ENCODE data around the gene STAC2. TPM values are rescaled to one million over a fixed set of nuclear protein-coding genes. Genes with fewer than 3 reads are reported as not detected.

STAC2 gene
- total and polyA plus RNA-seq, 7 experiments from 2014 or later = not detected

GRCh38 chr17:39229274-39229913 lies 3.6 kb upstream of the STAC2 start:
- Mint-ChIP-seq H3K9me3 (no peaks in the 10 kb centered on the region), H3K27me3 (peaks cover 27 to 46% (median 43%) of the 10 kb centered on the region in 5 donors), H3K36me3 (no peaks in the 10 kb centered on the region), H3K27ac (peak overlapping the region in 1 of 9 donors; percentile 38), H3K4me1 (peaks cover 15 to 22% (median 16%) of the 10 kb centered on the region in 7 donors), H3K4me3 (no peak overlapping the region)
- ChIA-PET POLR2A (no interaction called here), CTCF (interaction anchor here (1.0 kb wide), 1 partner anchor 9 kb away, joined by 3 read pairs; no protein-coding TSS in a partner anchor)
- DNase-seq (no peak), ATAC-seq (no peak)
- Histone ChIP-seq H3K36me3 (ENCODE audit: control insufficient read depth in 2 of 3, insufficient read depth in 3 of 3, low read length in 3 of 3) (no peaks in the 10 kb centered on the region), H3K9me3 (ENCODE audit: control insufficient read depth in 2 of 3, low read length in 3 of 3) (no peaks in the 10 kb centered on the region), H3K27ac (ENCODE audit: low read depth, low read length) (no peak overlapping the region), H3K4me3 (ENCODE audit: low read length) (no peak overlapping the region), H3K27me3 (ENCODE audit: control insufficient read depth in 2 of 2, insufficient read depth in 2 of 2, low read length in 2 of 2) (peaks cover 0 to 8% of the 10 kb centered on the region in 2 donors), H3K4me1 (ENCODE audit: control insufficient read depth in 2 of 2, insufficient read depth in 2 of 2, low read length in 2 of 2) (peaks cover 13 to 16% of the 10 kb centered on the region in 2 donors)
- intact Hi-C loops (cut with micrococcal nuclease) = no loop called here

GRCh38 chr17:39227364-39227919 lies 1.7 kb upstream of the STAC2 start:
- H3K36me3 Mint-ChIP-seq = no peaks in the 10 kb centered on the region
- no peak overlapping the region for H3K27ac Mint-ChIP-seq
- peaks cover 0 to 8% of the 10 kb centered on the region in 2 donors for H3K27me3 ChIP-seq (ENCODE audit: control insufficient read depth in 2 of 2, insufficient read depth in 2 of 2, low read length in 2 of 2)
- ATAC-seq (no peak), DNase-seq (no peak)
- H3K4me3 Mint-ChIP-seq = peak overlapping the region in 3 of 10 donors; percentile 3 to 43 (median 12)
- no peaks in the 10 kb centered on the region for H3K9me3 ChIP-seq (ENCODE audit: control insufficient read depth in 2 of 3, low read length in 3 of 3)
- H3K27ac ChIP-seq (ENCODE audit: low read depth, low read length) = no peak overlapping the region
- peaks cover 0 to 2% (median 0%) of the 10 kb centered on the region in 11 donors for H3K9me3 Mint-ChIP-seq
- no peaks in the 10 kb centered on the region for H3K36me3 ChIP-seq (ENCODE audit: control insufficient read depth in 2 of 3, insufficient read depth in 3 of 3, low read length in 3 of 3)
- H3K4me1 ChIP-seq (ENCODE audit: control insufficient read depth in 2 of 2, insufficient read depth in 2 of 2, low read length in 2 of 2) = peaks cover 13 to 16% of the 10 kb centered on the region in 2 donors
- peaks cover 16 to 27% (median 20%) of the 10 kb centered on the region in 7 donors for H3K4me1 Mint-ChIP-seq
- POLR2A ChIA-PET = interaction anchor here (1.0 kb wide), 1 partner anchor 22 kb away, joined by 3 read pairs; no protein-coding TSS in a partner anchor
- CTCF ChIA-PET = no interaction called here
- intact Hi-C loops (cut with micrococcal nuclease) = no loop called here
- peaks cover 35 to 61% (median 53%) of the 10 kb centered on the region in 5 donors for H3K27me3 Mint-ChIP-seq
- no peak overlapping the region for H3K4me3 ChIP-seq (ENCODE audit: low read length)

- Histone ChIP-seq H3K9me3 (ENCODE audit: control insufficient read depth in 2 of 3, low read length in 3 of 3) (no peaks in the 10 kb centered on the region), H3K27ac (ENCODE audit: low read depth, low read length) (no peak overlapping the region), H3K4me1 (ENCODE audit: control insufficient read depth in 2 of 2, insufficient read depth in 2 of 2, low read length in 2 of 2) (peaks cover 4 to 6% of the 10 kb centered on the region in 2 donors), H3K27me3 (ENCODE audit: control insufficient read depth in 2 of 2, insufficient read depth in 2 of 2, low read length in 2 of 2) (peaks cover 0 to 8% of the 10 kb centered on the region in 2 donors), H3K4me3 (ENCODE audit: low read length) (no peak overlapping the region), H3K36me3 (ENCODE audit: control insufficient read depth in 2 of 3, insufficient read depth in 3 of 3, low read length in 3 of 3) (no peaks in the 10 kb centered on the region)
- peak overlapping the region in 2 of 9 donors; percentile 61 to 70 for H3K27ac Mint-ChIP-seq
- peaks cover 35 to 56% (median 44%) of the 10 kb centered on the region in 5 donors for H3K27me3 Mint-ChIP-seq
- ChIA-PET POLR2A (no interaction called here), CTCF (interaction anchor here (0.6 kb wide), 1 partner anchor 19 kb away, joined by 6 read pairs; no protein-coding TSS in a partner anchor)
- H3K36me3 Mint-ChIP-seq = no peaks in the 10 kb centered on the region
- peak; percentile 68 for ATAC-seq
- H3K9me3 Mint-ChIP-seq = peaks cover 0 to 2% (median 0%) of the 10 kb centered on the region in 11 donors
- peak overlapping the region; percentile 72 to 90 (median 85) for H3K4me3 Mint-ChIP-seq
- intact Hi-C loops (cut with micrococcal nuclease) = loop anchor here in 1 of 2 donors (2.0 kb wide), 1 partner anchor 13 kb away; no protein-coding TSS in a partner anchor
- peaks cover 8 to 18% (median 11%) of the 10 kb centered on the region in 7 donors for H3K4me1 Mint-ChIP-seq
- peak in 1 of 9 donors; percentile 53 for DNase-seq
Measured at GRCh38 chr17:39225959-39226683, 376 bp upstream of the STAC2 start.

GRCh38 chr17:39224778-39225307 lies 902 bp downstream of the STAC2 start:
- Histone ChIP-seq H3K4me1 (ENCODE audit: control insufficient read depth in 2 of 2, insufficient read depth in 2 of 2, low read length in 2 of 2) (peaks cover 4 to 6% of the 10 kb centered on the region in 2 donors), H3K9me3 (ENCODE audit: control insufficient read depth in 2 of 3, low read length in 3 of 3) (no peaks in the 10 kb centered on the region), H3K4me3 (ENCODE audit: low read length) (no peak overlapping the region), H3K36me3 (ENCODE audit: control insufficient read depth in 2 of 3, insufficient read depth in 3 of 3, low read length in 3 of 3) (no peaks in the 10 kb centered on the region), H3K27ac (ENCODE audit: low read depth, low read length) (no peak overlapping the region), H3K27me3 (ENCODE audit: control insufficient read depth in 2 of 2, insufficient read depth in 2 of 2, low read length in 2 of 2) (peaks cover 0 to 8% of the 10 kb centered on the region in 2 donors)
- DNase-seq = no peak
- ATAC-seq = peak; percentile 55
- Mint-ChIP-seq H3K27me3 (peaks cover 34 to 56% (median 44%) of the 10 kb centered on the region in 5 donors), H3K9me3 (peaks cover 0 to 2% (median 0%) of the 10 kb centered on the region in 11 donors), H3K36me3 (no peaks in the 10 kb centered on the region), H3K4me3 (peak overlapping the region in 9 of 10 donors; percentile 69 to 89 (median 77)), H3K27ac (no peak overlapping the region), H3K4me1 (peaks cover 8 to 18% (median 11%) of the 10 kb centered on the region in 7 donors)
- CTCF ChIA-PET = interaction anchor here (1.2 kb wide), 1 partner anchor 16 kb away, joined by 3 read pairs; no protein-coding TSS in a partner anchor
- intact Hi-C loops (cut with micrococcal nuclease) = loop anchor here in 1 of 2 donors (2.0 kb wide), 1 partner anchor 14 kb away; no protein-coding TSS in a partner anchor
- POLR2A ChIA-PET = no interaction called here

GRCh38 chr17:39223907-39224777 lies 1.6 kb downstream of the STAC2 start:
- no peak overlapping the region for H3K27ac ChIP-seq (ENCODE audit: low read depth, low read length)
- Mint-ChIP-seq H3K4me1 (peaks cover 6 to 18% (median 11%) of the 10 kb centered on the region in 7 donors), H3K27ac (peak overlapping the region in 1 of 9 donors; percentile 37), H3K36me3 (no peaks in the 10 kb centered on the region), H3K27me3 (peaks cover 28 to 59% (median 40%) of the 10 kb centered on the region in 5 donors), H3K4me3 (peak overlapping the region; percentile 12 to 86 (median 58)), H3K9me3 (peaks cover 0 to 2% (median 0%) of the 10 kb centered on the region in 11 donors)
- no peak for ATAC-seq
- H3K4me3 ChIP-seq (ENCODE audit: low read length) = no peak overlapping the region
- intact Hi-C loops (cut with micrococcal nuclease) = loop anchor here in 1 of 2 donors (2.0 kb wide), 1 partner anchor 15 kb away; no protein-coding TSS in a partner anchor
- no peaks in the 10 kb centered on the region for H3K9me3 ChIP-seq (ENCODE audit: control insufficient read depth in 2 of 3, low read length in 3 of 3)
- H3K27me3 ChIP-seq (ENCODE audit: control insufficient read depth in 2 of 2, insufficient read depth in 2 of 2, low read length in 2 of 2) = peaks cover 0 to 8% of the 10 kb centered on the region in 2 donors
- ChIA-PET CTCF (interaction anchor here (1.2 to 1.5 kb wide), 3 partner anchors 8 to 15 kb away, joined by 3 to 4 read pairs (median 4); no protein-coding TSS in a partner anchor), POLR2A (interaction anchor here (0.7 kb wide), 1 partner anchor 18 kb away, joined by 3 read pairs; no protein-coding TSS in a partner anchor)
- DNase-seq = no peak
- H3K36me3 ChIP-seq (ENCODE audit: control insufficient read depth in 2 of 3, insufficient read depth in 3 of 3, low read length in 3 of 3) = no peaks in the 10 kb centered on the region
- H3K4me1 ChIP-seq (ENCODE audit: control insufficient read depth in 2 of 2, insufficient read depth in 2 of 2, low read length in 2 of 2) = peaks cover 4 to 6% of the 10 kb centered on the region in 2 donors

Measured in naive thymus-derived CD4-positive, alpha-beta T cell (primary cell).